EH (cell line): ENCODE measurements around the gene SIRT5.

Source experiments
- DNase-seq: peaks from one replicate; pipeline ENCODE4 v3.0.0-alpha.2; 2015; ENCODE audit warnings: low read depth

The SIRT5 gene

DNA sequence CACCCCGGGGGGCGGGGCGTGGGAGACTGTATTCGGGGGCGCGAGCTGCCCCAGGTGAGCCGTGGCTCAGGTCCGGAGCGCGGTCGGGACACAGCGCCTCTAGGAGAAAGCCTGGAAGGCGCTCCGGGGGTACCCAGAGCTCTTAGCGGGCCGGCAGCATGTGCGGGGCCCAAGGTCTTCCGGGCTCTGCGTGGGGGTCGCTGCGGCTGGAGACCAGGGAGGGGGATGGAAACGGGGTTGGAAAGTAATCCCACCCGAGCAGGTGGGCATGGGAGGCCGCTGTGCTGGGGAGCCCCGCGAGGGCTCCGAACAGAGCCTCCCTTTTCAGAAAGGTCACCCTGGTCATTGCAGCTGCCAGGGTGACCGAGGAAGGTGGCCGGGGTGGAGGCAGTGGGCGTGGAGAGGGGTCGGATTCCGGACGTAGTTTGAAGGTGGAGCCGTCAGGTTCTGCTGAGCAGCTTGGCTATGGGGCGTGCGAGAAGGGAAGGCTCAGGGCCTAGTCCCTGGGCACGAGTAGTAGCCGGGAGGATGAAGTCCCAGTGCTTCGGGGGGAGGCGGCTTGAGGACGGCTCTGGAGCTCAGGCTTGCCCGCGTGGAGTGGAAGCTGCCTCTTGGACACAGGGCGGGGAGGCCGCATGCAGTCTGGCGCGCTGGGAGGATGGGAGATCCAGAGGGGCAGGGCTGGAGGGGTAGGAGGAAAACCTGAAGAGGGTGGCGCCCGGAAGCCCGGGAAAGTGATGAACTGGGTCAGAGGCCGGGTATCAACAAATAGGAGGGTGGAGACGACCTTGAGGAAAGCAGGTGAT is at the start of gene SIRT5:
SIRT5 (plus strand) TSS at position 31 of the 806 bp plus-strand sequence. CDS start 9,510 bp downstream, outside the sequence.
- DNase-seq, result peak; percentile 86

DNA sequence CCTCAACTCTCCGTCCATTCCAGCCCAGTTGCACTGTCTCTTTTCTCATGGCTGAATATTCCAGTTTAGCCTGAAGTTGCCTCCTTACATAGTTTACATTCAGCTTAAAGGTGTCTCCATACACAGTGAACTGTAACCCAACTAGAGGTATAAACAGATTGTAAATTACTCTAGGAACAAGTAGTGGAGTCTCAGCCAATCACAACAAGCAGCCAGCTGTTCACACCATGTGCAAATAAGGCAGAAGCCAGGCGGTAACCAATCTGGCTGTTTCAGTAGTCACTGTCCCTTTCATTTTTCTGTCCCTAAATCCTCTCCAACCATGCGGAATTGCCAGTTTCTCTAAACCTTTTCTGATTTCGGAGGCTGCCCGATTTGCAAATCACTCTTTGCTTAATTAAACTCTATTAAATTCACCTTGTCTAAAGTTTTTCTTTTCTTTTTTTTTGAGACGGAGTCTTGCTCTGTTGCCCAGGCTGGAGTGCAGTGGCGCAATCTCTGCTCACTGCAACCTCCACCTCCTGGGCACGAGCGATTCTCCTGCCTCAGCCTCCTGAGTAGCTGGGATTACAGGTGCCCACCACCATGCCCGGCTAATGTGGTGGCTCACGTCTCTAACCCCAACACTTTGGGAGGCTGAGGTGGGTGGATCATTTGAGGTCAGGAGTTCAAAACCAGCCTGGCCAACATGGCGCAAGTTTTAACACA is 49.4 kb upstream of the SIRT5 start:
- DNase-seq, result no peak

DNA sequence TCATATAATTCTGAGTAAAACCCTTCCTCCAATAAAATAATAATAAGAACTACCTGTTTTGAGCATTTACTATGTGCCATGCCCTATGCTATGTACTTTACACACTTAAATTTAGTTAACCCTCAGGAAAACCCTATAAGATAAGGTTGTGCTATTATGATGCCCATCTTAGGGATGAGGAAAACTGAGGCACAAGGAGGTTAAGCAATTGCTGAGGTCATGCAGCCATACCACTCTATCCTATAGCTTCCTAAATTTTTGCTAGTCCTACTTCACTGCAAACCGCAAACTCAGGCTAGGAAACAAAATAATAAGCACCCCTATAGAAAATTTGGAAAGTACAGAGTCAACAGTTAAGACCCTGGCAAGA is 48.1 kb upstream of the SIRT5 start:
- no peak for DNase-seq

DNA sequence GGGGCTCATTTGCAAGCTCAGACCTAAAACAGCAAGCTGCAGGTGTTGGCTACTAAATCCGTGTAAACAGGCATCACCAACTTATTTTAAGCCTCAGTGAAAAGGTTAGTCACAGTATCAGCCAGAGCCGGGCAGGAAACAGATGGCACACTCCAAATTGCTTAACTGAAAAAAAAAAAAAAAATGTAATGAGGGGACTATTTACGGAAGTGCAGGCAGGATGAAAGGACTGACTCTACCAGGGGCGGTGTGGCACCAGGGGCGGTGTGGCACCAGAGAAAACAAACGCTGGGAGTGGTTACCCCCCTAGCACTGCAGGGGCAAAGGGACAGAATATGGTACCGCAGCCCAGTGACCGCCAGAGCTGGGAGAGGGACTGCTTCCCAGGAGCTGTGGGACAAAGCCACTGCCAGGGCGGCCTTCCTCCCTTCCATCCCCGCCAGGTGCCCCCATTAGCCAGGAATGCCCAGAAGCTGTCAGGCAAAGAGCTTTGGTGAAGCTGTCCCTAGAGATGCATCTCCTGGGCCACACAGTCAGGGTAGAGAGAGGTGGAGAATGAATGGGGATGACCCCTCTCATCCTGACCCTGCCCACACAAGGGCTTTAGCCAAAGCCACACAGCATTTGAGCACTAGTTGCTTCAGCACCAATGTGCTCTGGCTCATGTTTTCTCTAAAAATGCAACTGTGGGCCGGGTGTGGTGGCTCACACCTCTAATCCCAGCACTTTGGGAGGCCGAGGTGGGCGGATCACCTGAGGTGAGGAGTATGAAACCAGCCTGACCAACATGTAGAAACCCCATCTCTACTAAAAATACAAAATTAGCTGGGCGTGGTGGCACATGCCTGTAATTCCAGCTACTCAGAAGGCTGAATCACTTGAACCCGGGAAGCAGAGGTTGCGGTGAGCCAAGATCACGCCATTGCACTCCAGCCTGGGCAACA is 47.4 kb upstream of the SIRT5 start:
- DNase-seq, result peak; percentile 19

DNA sequence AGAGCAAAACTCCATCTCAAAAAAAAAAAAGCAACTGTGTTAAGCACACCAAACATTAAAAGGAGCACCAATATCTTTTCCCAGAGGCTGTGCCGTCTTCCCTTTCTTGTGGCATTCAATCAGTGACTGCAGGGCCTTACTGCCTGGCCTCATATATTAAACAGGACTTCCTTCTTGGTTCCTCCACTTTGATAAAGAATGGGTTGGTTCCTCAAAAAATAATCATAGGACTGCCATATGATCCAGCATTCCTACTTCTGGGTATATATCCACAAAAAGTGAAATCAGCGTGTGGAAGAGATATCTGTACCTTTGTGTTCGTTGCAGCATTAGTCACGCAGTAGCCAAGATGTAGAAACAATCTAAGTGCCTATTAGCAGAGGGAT is 46.7 kb upstream of the SIRT5 start:
- DNase-seq, result no peak

DNA sequence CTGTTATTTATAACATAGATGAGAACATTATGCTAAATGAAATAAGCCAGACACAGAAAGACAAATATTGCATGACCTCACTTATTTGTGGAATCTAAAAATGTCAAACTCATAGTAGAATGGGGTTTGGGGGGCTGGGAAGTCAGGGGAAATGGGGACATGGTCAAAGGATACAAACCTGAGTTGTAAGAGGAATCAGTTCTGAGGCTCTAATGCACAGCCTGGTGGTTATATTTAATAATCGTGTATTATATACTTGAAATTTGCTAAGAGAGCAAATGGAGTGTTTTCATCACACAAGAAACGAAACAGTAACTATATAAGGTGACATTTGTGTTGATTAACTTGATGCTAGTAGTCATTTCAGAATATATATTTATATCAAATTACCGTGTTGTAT is 46.2 kb upstream of the SIRT5 start:
- no peak for DNase-seq

DNA sequence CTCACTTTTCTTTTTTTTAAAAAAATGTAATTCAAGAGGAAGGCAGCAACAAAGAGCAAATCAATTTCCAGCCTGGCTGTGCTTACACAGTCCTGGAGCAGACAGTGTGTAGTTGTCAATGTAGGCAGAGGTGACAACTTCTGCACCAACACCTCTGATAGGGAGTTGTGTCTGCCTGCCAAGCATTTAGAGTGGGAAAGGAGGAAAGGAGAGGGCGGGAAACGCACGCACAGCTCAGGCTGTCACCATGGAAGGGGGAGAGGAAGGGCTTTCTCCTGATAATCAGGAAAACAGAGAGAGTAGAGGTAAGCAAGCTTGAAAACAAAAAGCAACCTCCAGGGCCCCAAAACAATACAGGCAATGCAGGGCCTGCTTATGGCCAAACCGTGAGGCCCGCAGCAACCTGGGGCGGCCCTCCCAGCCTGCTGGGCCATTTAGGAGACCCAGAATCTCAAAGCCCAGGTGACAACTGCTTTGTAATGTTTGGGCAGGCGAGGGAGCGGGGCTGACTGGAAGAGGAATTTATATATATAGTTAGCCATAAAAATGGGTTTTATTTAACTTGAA is 45.5 kb upstream of the SIRT5 start:
- DNase-seq, result no peak

DNA sequence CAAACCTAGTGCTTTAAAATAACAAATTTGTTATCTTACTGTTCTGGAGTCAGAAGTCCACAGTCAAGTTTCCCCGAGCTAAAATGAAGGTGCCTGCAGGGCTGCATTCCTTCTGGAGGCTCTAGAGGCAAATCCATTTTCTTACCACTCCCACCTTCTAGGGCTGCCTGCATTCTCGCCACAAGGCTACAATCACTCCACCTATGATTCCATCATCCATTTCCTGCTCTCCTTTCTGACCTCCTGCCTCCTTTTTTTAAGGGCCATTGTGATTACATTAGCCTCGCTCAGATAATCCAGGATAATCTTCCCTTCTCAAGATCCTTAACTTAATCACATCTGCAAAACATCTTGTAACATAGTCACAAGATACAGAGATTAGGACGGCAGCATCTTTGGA is 42.4 kb upstream of the SIRT5 start:
- no peak for DNase-seq

DNA sequence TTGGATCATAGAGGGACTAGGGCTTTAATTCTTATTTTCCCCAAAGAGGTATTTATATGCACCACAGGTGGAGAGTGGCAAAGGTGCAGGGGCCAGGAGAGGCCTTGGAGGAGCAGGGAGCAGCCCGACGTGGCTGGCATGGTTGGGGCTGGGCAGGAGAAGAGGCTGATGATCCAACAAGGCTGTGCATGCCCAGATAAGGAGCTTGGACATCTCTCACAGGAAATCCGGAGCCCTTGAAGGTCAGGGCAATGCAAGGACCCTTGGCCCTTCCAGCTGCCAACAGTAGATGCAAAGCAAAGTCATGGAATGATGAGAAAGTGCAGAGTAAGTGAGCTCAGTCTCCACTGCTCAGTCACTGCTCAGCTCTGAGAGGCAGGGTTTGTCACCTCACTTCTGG is 39.9 kb upstream of the SIRT5 start:
- DNase-seq, result no peak

DNA sequence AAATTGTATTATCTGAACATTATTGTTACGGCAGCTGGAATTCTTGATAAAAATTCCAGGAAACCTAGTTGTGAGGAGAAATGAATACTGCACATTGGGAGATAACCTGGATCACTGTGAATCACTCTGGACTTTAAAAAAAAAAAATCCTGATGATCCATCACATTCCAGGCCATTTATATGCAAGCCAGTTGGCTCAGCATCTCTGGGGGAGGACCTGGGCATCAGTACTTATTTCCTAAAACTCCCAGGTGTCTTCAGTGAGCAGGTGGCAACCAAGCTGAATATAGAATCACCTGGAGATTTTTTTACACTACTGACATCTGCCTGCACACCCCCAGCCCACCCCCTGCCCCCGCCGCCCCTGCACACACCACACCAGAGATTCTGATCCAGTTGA is 39.1 kb upstream of the SIRT5 start:
- DNase-seq, result no peak

DNA sequence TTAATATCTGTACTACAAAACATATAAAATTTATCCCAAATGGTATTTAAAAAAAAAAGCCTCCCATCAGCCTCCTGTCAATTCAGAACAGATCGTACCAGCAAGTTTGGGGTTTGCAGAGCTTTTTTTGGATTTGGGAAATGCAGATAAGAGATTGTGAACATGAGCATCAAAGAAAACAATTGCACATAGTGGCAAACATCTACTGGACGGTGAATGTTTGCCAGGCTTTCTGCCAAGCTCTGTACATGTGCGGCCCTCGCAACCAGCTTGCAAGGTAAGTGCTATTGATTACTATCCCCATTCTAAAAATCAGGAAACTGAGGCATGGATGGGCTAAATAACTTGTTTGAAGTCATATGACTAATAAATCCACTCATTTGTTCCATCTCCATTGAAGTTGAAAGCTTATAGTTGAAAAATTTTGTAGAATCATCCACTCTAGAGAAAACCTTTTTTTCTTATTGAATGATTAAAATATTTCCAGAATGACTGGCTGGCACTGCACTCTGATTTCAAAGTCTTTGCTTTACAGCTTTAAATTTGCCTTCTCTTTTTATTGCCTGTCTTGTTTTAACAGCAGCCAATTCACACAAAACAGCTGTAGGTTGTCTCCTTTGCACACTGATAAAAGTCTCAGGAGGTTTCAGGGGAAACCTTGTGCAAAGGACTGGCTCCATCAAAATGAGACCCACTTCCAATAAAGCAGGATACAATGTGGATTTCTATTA is 37.4 kb upstream of the SIRT5 start:
- peak; percentile 25 for DNase-seq

DNA sequence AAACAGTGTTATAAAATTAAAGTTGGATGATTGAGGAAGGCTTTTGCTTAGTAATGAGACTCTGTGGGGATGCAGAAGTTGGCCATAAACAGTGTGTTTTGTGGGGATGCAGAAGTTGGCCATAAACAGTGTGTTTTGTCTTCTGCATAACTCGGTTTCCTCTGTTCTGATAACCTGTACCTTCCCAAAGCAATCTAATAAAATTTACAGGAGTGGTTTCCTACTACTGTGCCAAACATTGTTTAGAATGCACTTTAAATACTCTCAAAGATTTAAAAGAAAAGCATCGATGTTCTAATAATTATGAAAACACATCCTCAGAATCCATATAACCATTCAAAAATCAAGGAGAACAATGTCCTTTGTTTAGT is 36.9 kb upstream of the SIRT5 start:
- DNase-seq, result no peak

DNA sequence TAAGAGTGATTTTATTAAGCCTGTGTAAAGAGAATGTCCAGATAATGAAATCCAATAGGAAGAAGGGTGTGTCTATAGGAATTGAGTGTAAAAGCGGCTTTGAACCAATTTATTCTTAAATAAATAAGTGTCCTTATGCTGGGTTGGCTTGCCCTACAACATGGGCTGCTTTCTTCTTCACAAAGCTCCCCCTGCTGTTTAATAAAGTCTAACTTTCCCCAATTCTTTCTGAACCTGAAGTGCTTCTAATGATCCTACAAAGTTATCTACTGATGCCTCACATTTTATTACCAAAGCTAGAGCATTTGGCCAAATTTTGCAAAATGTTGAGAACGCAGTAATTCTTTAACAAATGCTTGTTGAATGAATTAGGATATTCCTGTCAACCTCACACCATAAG is 36.3 kb upstream of the SIRT5 start:
- peak; percentile 63 for DNase-seq

DNA sequence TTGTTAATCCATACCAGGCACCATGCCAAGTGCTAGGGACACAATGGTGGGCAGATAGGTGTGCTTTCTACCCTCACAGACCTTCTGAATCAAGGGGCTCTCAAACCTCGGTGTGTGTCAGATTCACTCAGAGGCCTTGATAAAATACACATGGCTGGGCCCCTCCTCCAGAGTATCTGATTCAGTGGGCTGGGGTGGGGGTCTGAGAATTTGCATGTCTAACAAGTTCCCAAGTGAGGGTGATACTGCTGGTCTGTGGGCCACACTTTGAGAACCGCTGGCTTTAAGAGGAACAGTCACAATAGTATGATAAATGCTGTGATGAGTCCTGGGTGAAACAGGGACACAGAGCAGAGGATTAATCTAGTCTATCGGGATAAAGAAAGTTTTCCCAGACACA is 35.8 kb upstream of the SIRT5 start:
- no peak for DNase-seq

DNA sequence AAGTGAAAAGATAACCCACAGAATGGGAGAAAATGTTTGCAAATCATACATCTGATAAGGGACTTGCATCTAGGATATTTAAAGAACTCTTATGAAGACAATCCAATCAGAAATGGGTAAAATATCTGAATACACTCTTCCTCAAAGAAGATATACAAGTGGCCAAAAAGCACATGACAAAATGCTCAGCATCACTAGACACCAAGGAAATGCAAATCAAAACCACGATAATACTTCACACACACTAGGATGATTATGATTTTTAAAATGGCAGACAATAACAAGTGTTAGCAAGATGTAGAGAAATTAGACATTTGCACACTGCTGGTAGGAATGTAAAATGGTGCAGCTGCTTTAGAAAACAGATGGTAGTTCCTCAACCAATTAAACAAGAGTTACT is 34.8 kb upstream of the SIRT5 start:
- no peak for DNase-seq

DNA sequence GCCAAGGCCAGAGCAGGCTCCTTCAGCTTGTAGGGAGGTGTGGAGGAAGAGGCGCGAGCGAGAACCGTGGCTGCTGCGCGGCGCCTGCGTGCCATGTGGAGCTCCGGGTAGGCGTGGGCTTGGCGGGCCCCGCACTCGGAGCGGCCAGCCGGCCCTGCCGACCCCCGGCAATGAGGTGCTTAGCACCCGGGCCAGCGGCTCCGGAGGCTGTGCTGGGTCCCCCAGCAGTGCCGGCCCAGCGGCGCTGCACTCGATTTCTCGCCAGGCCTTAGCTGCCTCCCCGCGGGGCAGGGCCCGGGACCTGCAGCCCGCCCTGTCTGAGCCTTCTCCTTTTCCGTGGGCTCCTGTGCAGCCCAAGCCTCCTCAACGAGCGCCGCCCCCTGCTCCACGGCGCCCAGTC is 32.9 kb upstream of the SIRT5 start:
- DNase-seq, result no peak

DNA sequence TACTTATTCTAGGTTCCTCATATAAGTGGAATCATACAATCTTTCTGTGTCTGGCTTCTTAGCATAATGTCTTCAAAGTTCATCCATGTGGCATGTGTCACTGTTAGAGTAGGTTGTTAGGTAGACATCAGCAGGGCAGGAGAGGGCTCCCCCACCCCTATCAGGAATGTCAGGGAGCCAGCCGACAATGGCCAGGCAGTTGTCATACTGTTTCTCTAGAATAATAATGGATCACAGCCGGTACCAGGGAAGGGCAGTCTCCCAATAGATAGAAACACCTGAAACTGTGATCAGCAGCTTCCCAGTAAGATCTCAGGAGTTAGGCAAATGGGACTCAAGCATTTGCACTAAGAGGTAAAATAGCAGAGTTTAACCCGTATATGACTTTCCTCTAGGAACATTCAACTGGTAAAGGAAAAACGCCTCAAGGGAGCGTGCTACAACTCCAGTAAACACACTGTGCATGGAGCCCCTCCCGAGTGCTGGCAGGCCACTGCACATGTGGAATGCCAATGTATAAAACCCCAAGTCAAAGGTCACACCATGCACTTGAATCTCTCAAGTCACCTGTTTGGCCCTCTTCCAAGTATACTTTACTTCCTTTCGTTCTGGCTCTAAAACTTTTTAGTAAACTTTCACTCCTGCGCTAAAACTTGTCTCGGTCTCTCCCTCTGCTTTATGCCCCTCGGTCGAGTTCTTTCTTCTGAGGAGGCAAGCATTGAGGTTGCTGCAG is 29.8 kb upstream of the SIRT5 start:
- DNase-seq, result no peak

DNA sequence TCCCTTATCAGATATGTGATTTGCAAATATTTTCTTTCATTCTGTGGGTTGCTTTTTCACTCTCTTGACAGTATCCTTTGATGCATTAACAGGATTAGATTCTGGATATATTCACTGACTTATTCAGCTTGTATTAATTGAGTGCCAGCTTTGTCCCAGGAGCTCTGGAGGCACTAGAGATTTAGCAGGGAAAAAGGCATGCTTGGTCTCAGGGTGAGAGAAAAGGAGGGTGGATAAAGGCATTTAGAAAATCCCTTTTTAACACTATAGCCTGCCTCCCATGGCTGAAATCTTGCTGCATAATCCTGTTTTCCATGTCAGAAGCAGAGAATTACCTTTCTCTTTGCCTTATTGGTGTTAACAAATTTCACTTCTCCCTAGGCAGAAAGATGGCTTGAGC is 28.5 kb upstream of the SIRT5 start:
- DNase-seq, result no peak

DNA sequence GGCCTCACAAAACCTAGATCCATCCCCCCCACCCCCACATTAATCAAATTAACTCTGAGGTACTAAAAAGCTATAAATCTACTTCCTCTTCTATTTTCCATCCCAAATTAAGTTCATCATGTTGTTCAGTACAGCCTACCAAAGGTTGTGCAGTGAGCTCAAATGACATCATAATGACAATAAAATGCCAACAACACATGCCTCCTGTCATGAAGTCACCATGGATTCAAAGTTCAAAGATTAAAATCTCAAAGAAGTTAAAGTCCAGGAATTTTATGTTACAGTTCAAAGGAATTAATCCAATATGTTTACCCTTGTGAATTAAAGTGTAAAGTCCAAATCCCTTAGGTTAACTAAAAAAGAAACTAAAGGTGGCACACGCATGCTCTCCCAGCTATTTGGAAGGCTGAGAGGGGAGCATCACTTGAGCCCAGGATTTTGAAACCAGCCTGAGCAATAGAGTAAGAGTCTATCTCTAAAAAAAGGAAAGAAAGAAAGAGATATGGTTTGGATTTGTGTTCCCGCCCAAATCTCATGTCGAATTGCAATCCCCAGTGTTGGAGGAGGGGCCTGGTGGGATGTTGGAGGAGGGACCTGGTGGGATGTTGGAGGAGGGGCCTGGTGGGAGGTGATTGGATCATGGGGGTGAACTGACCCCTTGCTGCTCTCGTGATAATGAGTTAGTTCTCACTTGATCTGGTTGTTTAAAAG is 25.7 kb upstream of the SIRT5 start:
- DNase-seq, result no peak

DNA sequence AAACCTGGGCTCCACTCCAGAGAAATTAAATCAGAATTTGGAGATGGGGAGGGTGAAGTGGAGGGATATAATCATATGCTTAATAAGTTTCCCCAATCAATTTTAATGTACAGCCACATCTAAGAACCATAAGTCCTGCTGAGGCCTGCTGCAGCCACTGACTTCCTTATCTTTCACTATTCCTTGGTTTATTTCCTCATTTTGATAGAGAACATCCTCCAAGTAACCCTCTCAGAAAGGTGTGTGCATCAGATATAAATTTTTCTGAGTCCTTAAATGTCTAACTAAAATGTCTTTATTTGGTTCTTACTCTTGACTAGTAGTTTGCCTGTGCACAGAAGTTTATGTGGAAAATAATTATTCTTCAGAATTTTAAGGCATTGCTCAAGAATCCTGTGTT is 23.7 kb upstream of the SIRT5 start:
- no peak for DNase-seq
